ENCODE results near the gene PDE8B.

- no peak for TF ChIP-seq RARB (CRISPR knock-in tag; IDR thresholded peaks at IDR 0.05)
- TF ChIP-seq PATZ1 (CRISPR knock-in tag; IDR thresholded peaks at IDR 0.05; ENCODE audit: borderline replicate concordance) = no peak
- TF ChIP-seq ZNF70 (CRISPR knock-in tag; IDR thresholded peaks at IDR 0.05) = no peak
- TF ChIP-seq TCF4 (CRISPR knock-in tag; IDR thresholded peaks at IDR 0.05; ENCODE audit: borderline replicate concordance) = no peak
- no peak for TF ChIP-seq ZFP30 (CRISPR knock-in tag; IDR thresholded peaks at IDR 0.05)
Measured at GRCh38 chr5:77210964-77211690, 647 bp downstream of the PDE8B start.
